ENCODE measurements around the gene CDX2.

CDX2 gene

DNA sequence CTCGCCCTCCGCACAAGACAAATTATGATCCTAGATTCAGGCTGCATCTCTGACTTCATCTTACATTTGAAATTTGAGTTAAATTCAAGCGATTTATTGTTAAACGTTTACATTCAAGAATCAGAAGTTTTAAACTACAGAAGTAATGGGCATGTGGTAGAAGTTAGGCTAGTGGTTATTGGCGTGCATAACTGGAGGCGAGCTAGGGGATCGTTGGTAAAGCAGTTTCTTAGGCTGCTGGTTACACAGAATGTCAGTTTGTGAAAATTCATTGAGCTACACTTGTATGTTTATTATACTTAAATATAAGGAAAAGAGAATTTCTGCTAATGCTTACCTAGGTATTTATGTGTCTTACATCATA is 733 bp upstream of the CDX2 start:
- TF ChIP-seq, protein P1, sequence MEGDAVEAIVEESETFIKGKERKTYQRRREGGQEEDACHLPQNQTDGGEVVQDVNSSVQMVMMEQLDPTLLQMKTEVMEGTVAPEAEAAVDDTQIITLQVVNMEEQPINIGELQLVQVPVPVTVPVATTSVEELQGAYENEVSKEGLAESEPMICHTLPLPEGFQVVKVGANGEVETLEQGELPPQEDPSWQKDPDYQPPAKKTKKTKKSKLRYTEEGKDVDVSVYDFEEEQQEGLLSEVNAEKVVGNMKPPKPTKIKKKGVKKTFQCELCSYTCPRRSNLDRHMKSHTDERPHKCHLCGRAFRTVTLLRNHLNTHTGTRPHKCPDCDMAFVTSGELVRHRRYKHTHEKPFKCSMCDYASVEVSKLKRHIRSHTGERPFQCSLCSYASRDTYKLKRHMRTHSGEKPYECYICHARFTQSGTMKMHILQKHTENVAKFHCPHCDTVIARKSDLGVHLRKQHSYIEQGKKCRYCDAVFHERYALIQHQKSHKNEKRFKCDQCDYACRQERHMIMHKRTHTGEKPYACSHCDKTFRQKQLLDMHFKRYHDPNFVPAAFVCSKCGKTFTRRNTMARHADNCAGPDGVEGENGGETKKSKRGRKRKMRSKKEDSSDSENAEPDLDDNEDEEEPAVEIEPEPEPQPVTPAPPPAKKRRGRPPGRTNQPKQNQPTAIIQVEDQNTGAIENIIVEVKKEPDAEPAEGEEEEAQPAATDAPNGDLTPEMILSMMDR (IDR thresholded peaks at IDR 0.05; ENCODE audit: low read length, missing control alignments), result no peak

DNA sequence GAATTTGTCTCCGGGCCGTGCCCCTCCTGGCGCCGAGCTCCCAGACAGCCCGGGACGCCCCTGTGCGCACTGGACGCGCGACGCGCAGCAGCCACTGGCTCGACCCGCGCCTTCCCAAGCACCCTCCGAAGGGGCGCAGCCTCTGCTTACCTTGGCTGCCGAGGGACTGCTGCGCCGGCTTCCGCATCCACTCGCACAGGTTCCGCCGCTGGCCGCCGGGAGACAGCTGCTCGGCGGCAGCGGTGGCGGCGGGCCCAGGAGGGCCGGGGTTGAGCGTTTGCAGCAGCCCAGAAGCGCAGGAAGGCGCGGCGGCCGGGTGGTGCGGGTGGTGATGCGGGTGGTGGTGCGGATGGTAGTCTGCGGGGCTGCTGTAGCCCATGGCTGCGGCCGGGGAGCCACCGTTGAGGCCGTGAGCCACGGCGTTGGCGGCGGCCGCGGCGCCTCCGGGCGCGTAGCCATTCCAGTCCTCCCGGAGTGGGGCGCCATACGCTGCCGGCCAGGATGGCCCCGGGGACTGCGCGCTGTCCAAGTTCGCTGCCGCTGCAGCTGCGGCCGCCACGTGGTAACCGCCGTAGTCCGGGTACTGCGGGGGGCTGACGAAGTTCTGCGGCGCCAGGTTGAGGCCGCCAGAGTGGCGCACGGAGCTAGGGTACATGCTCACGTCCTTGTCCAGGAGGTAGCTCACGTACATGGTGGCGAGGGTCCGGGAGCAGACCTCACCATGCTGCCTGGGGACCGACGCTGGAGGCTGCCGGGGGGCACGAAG is 616 bp downstream of the CDX2 start:
- H3K4me3 ChIP-seq (replicated peaks; ENCODE audit: low read depth, low read length), result no peak overlapping the region
- TF ChIP-seq, protein P1 (IDR thresholded peaks at IDR 0.05; ENCODE audit: low read length, missing control alignments), result no peak

More for the DNA sequence above, 733 bp upstream of the CDX2 start:
- DNase-seq (ENCODE audit: low read depth), result no peak
- no peak overlapping the region for H3K4me3 ChIP-seq (replicated peaks; ENCODE audit: low read depth, low read length)

DNA sequence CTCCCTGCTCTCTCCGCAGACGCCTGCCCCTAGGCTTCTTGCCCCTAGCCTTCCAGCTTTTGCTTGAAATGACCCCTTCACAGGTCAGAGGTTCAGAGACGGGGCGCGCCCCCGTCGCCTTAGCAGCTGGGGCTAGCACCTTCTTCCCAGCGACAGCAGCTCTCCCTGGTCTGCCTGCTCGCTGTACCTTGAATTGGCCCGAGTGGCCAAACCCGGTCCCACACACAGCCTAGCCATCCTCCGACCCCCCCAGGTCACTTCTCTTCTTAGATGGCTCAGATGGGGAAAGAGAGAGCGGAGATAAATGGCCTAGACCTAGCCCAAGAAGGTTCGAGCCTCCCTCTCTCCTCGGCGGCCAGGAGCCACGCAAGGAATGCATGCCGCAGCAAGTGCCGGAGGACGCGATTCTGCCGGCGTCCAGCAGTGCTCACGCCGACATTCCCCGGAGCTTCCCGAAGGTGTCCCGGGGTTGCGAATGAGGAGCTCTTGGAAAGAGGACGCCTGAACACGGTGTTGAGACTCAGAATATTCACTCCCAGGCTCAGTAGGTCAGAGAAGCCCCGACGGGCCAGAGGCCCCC is 1.3 kb downstream of the CDX2 start:
- no peak for DNase-seq (ENCODE audit: low read depth)
- no peak overlapping the region for H3K4me3 ChIP-seq (replicated peaks; ENCODE audit: low read depth, low read length)
- TF ChIP-seq, protein P1 (IDR thresholded peaks at IDR 0.05; ENCODE audit: low read length, missing control alignments), result no peak

More for the DNA sequence above, 616 bp downstream of the CDX2 start:
- DNase-seq (ENCODE audit: low read depth), result no peak

DNA sequence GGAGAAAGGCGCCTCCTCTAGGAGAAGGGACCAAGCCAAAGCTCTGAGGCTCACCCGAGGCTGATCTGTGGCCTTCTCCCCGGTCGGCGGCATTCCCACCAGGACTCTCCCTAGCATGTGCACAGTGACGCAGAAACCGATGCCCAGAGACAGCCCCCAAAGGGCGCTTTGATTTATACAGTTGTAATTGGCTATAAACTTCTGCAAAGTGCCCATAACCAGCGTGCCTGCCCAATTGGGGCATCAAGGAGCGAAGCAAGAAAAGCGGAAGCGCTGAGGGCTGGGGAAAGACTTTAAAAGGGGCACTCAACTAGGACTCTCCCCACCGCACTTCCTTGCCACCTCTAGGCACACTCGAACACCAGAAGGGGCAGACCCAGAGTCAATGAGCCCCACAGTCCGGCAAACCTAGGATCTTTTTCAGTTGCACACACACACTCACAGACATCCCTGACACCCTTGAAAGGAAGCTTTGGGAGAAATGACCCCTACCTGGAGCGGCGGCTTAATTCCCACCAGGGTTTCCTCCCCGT is 1.8 kb downstream of the CDX2 start:
- TF ChIP-seq, protein P1 (IDR thresholded peaks at IDR 0.05; ENCODE audit: low read length, missing control alignments), result no peak
- H3K4me3 ChIP-seq (replicated peaks; ENCODE audit: low read depth, low read length), result no peak overlapping the region
- no peak for DNase-seq (ENCODE audit: low read depth)

DNA sequence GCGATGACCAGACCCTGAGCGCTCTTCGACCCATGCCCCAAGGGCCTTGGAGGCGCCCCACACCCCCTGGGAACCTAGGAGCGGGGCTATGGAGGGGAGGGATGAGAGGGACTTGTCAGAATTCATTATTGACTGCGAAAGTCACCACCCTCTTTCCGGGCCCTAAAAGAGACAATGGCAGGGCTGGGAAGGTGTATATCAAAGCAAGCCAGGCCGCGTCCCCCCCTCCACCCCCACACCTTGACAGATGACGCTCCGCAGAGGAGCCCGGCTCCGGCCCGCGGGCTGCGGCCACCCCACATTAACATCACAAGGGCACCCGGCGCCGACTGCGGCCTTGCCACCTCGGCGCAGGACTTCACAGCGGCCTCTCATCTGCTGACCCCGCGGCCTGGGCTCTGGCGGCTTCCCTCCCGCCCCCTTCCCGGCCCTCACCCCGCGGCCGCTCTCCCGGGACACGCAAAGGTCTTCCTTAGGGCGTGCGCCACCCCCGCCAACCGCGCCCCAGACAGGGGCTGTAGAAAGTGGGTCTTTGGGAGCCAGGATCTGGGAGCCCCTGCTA is 2.4 kb downstream of the CDX2 start:
- TF ChIP-seq, protein P1 (IDR thresholded peaks at IDR 0.05; ENCODE audit: low read length, missing control alignments), result no peak

DNA sequence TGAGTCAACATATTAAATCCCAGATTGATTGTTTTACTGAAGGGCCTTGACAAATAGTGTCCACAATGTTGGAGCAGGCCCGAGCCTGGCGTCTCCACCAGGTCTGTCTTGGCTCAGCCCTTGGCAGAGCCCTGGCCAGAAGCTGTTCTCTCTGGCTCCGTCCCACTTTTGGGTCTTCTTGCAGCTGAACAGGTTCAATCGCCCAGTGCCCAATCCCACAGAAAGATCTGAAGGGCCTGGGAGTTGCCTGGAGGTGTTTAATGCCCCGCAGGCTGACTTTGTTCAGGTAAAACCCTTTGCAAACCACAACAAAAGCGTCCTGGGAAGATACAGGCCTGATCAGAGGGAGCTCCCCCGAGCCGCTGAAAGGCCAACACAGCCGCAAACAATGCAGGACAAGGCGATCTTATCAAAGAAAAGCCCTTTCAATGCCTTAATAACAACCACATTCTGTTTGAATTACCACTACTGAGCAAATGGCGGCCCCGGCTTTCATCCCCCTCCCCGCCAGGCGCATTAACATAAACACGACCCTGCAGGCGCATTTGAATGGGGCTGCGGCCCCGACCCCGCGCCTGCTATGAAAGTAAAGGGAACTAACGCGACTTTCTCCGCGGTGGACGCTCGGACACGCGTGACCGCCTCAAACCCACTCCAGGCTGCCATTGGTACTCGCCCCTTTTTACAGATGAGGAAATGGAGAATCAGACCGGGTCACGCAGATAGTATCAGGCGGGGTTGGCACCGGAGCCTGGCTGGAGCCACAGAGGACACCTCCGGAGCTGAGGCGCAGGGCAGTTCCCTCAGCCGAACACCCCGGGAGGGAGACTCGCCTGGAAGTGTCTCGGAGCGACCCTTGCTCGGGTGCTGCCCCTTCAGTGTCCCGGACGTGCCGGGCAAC is 3.1 kb downstream of the CDX2 start:
- TF ChIP-seq, protein P1 (IDR thresholded peaks at IDR 0.05; ENCODE audit: low read length, missing control alignments), result no peak
- no peak for DNase-seq (ENCODE audit: low read depth)
- H3K4me3 ChIP-seq (replicated peaks; ENCODE audit: low read depth, low read length), result no peak overlapping the region

More for the DNA sequence above, 2.4 kb downstream of the CDX2 start:
- DNase-seq (ENCODE audit: low read depth), result no peak
- no peak overlapping the region for H3K4me3 ChIP-seq (replicated peaks; ENCODE audit: low read depth, low read length)
